HepG2 (cell line): ENCODE measurements around the gene IL17C. TPM values are rescaled to one million over a fixed set of nuclear protein-coding genes. Genes with fewer than 3 reads are reported as not detected.

Source experiments
- polyA plus RNA-seq, 8 experiments: library from polyadenylated mRNA; depleted of rRNA in 3 of 8; stranded (reverse) in 7 of 8; unstranded in 1 of 8; fragments of >200 nt; fragmentation: Illumina TruSeq in 4 of 8; extraction: Trizol in 4 of 8; gene quantifications; 2 replicates each; pipeline versions ENCODE4 v1.2.1 to v1.2.3, GENCODE V29; 2011 to 2016; ENCODE audit warnings: low read depth in 4 of 8, missing spikeins in 1 of 8, mixed read lengths in 1 of 8; ENCODE audit not compliant: insufficient read depth in 1 of 8
- total RNA-seq, 5 experiments: library from RNA; depleted of rRNA; stranded (reverse); fragments of >200 nt; fragmentation: Illumina TruSeq; extraction: Trizol; gene quantifications; 2 replicates each; pipeline ENCODE4 v1.2.3, GENCODE V29; 2016; ENCODE audit warnings: low read depth in 1 of 5
- TF ChIP-seq, protein P1 (sequence below), 2 experiments: sonication (generic) in 1 of 2; formaldehyde crosslinking in 1 of 2; IDR thresholded peaks; 2 replicates each; pipeline versions ENCODE4 v1.4.0 to v1.6.1; 2016 to 2020; ENCODE audit warnings: borderline replicate concordance in 1 of 2, low read depth in 1 of 2, mild to moderate bottlenecking in 1 of 2, missing genetic modification reagents in 1 of 2

IL17C gene
- total and polyA plus RNA-seq, 2 of the 13 experiments (the other 11 are each of a cell fraction or from before 2014, with no cell fraction given): not detected

DNA sequence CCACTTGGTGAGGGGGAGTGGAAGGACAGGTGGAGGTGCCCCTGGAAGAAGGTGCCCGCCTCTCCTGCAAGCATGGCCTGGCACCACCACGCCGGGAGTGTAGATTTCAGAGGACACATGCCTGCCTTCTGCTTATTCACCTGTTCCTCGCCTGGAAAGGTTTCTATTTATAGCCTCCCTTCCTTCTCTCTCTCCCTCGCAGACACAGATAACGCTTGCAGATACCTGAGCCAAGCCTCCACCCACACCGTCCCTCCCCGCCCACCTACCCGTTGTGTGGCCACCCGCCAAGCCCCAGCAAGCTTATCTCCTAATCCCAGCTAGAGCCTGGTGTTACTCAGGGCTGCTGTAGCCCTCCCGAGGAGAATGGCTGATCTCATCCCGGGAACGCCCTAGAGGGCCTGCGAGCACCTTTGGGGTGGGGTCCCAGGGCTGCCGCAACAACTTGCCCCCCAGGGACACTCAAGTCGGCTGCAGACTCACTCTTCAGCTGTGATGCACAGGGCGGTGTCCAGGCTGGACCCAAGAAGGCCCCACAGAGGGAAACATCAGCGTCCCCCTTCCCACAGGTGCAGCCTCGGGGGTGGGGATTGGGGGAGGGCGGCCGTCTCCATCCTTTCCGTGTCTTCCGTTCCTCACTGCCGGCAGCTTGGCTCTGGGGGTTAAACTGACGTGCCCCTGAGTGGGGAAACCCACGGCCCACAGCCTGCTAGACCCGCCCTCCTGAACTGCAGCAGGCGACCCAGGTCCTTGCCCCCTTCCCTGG is 49.8 kb downstream of the IL17C start (continued):
- TF ChIP-seq, protein P1, sequence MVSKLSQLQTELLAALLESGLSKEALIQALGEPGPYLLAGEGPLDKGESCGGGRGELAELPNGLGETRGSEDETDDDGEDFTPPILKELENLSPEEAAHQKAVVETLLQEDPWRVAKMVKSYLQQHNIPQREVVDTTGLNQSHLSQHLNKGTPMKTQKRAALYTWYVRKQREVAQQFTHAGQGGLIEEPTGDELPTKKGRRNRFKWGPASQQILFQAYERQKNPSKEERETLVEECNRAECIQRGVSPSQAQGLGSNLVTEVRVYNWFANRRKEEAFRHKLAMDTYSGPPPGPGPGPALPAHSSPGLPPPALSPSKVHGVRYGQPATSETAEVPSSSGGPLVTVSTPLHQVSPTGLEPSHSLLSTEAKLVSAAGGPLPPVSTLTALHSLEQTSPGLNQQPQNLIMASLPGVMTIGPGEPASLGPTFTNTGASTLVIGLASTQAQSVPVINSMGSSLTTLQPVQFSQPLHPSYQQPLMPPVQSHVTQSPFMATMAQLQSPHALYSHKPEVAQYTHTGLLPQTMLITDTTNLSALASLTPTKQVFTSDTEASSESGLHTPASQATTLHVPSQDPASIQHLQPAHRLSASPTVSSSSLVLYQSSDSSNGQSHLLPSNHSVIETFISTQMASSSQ (IDR thresholded peaks at IDR 0.05; ENCODE audit: low read depth): no peak
- TF ChIP-seq, protein P1 (CRISPR knock-in tag; IDR thresholded peaks at IDR 0.05; ENCODE audit: borderline replicate concordance): 0 out of 2 replicates have a peak, but pooled peaks have one; percentile 10

Other genes starting within 250 kb of the IL17C start
- gene ZFPM1, start 185.3 kb upstream of the IL17C start, total RNA-seq (2016; rRNA removed; fragmentation: Illumina TruSeq; extraction: Trizol): 3.4 and 3.8 TPM in 2 replicates
- gene ZFPM1, start 185.3 kb upstream of the IL17C start, polyA plus RNA-seq (2011; rRNA removed): 1.3 and 1.7 TPM in 2 replicates
- 19.7 and 27.4 TPM in 2 replicates for gene ZC3H18, start 68.2 kb upstream of the IL17C start, total RNA-seq (2016; rRNA removed; fragmentation: Illumina TruSeq; extraction: Trizol)
- gene ZC3H18, start 68.2 kb upstream of the IL17C start, polyA plus RNA-seq (2011; rRNA removed): 11.2 and 12.7 TPM in 2 replicates
- gene CYBA, start 12.5 kb downstream of the IL17C start, total RNA-seq (2016; rRNA removed; fragmentation: Illumina TruSeq; extraction: Trizol): 84.2 and 250 TPM in 2 replicates
- gene CYBA, start 12.5 kb downstream of the IL17C start, polyA plus RNA-seq (2011; rRNA removed): 196 and 258 TPM in 2 replicates
- gene MVD, start 24.5 kb downstream of the IL17C start, total RNA-seq (2016; rRNA removed; fragmentation: Illumina TruSeq; extraction: Trizol): 128 and 187 TPM in 2 replicates
- gene MVD, start 24.5 kb downstream of the IL17C start, polyA plus RNA-seq (2011; rRNA removed): 28.1 and 68.9 TPM in 2 replicates
- gene SNAI3, start 47.9 kb downstream of the IL17C start, total RNA-seq (2016; rRNA removed; fragmentation: Illumina TruSeq; extraction: Trizol): 0.09 and 0.18 TPM in 2 replicates
- gene SNAI3, start 47.9 kb downstream of the IL17C start, polyA plus RNA-seq (2011; rRNA removed): 0.18 and 0.40 TPM in 2 replicates
- gene RNF166, start 67.8 kb downstream of the IL17C start, total RNA-seq (2016; rRNA removed; fragmentation: Illumina TruSeq; extraction: Trizol): 15.1 and 23.0 TPM in 2 replicates
- 21.4 and 26.2 TPM in 2 replicates for gene RNF166, start 67.8 kb downstream of the IL17C start, polyA plus RNA-seq (2011; rRNA removed)
- 21.9 TPM in 2 replicates for gene CTU2, start 67.9 kb downstream of the IL17C start, total RNA-seq (2016; rRNA removed; fragmentation: Illumina TruSeq; extraction: Trizol)
- gene CTU2, start 67.9 kb downstream of the IL17C start, polyA plus RNA-seq (2011; rRNA removed): 13.3 and 18.5 TPM in 2 replicates
- 32.5 and 85.0 TPM in 2 replicates for gene PIEZO1, start 146.6 kb downstream of the IL17C start, total RNA-seq (2016; rRNA removed; fragmentation: Illumina TruSeq; extraction: Trizol)
- gene PIEZO1, start 146.6 kb downstream of the IL17C start, polyA plus RNA-seq (2011; rRNA removed): 67.9 and 93.5 TPM in 2 replicates
- 16.5 and 23.1 TPM in 2 replicates for gene CDT1, start 165.2 kb downstream of the IL17C start, total RNA-seq (2016; rRNA removed; fragmentation: Illumina TruSeq; extraction: Trizol)
- 17.9 and 23.8 TPM in 2 replicates for gene CDT1, start 165.2 kb downstream of the IL17C start, polyA plus RNA-seq (2011; rRNA removed)
- 242 and 274 TPM in 2 replicates for gene APRT, start 173.4 kb downstream of the IL17C start, total RNA-seq (2016; rRNA removed; fragmentation: Illumina TruSeq; extraction: Trizol)
- 155 and 210 TPM in 2 replicates for gene APRT, start 173.4 kb downstream of the IL17C start, polyA plus RNA-seq (2011; rRNA removed)
- 2.8 and 9.2 TPM in 2 replicates for gene GALNS, start 218.4 kb downstream of the IL17C start, total RNA-seq (2016; rRNA removed; fragmentation: Illumina TruSeq; extraction: Trizol)
- 9.5 and 9.8 TPM in 2 replicates for gene GALNS, start 218.4 kb downstream of the IL17C start, polyA plus RNA-seq (2011; rRNA removed)
- 107 and 158 TPM in 2 replicates for gene TRAPPC2L, start 218.6 kb downstream of the IL17C start, total RNA-seq (2016; rRNA removed; fragmentation: Illumina TruSeq; extraction: Trizol)
- 94.9 and 96.3 TPM in 2 replicates for gene TRAPPC2L, start 218.6 kb downstream of the IL17C start, polyA plus RNA-seq (2011; rRNA removed)
- not detected in 2 replicates for gene PABPN1L, start 228.1 kb downstream of the IL17C start, total RNA-seq (2016; rRNA removed; fragmentation: Illumina TruSeq; extraction: Trizol)
- gene PABPN1L, start 228.1 kb downstream of the IL17C start, polyA plus RNA-seq (2011; rRNA removed): not detected in 2 replicates